SK-N-SH treated with all-trans-retinoic acid at 6 μM for 48 hours (cell line): Measurements from ENCODE around the gene GRM4.
"Not testable (repeated sequence)": the region's sequence is repeated elsewhere in the genome, so short reads cannot be mapped to it uniquely, and the experiment has no call there.

ENCODE experiments used
- ATAC-seq: fragments of 200-7000 bp; cut with Tn5 transposase; 3 replicates; pipeline ENCODE4 v1.9.1; 2020; ENCODE audit warnings: mild to moderate bottlenecking, moderate library complexity
- ARNTL ChIP-seq: fragments of 450-650 bp; formaldehyde crosslinking; IDR thresholded peaks from 2 replicates; pipeline ENCODE4 v1.5.0; 2020; ENCODE audit warnings: low read depth, mild to moderate bottlenecking, moderate library complexity, borderline replicate concordance
- BACH2 ChIP-seq: fragments of 250-450 bp; sonication (Bioruptor Pico); IDR thresholded peaks from 2 replicates; pipeline ENCODE4 v1.9.0; 2021; ENCODE audit warnings: mild to moderate bottlenecking, borderline replicate concordance
- CREB5 ChIP-seq: fragments of 250-450 bp; sonication (Bioruptor Pico); IDR thresholded peaks from 2 replicates; pipeline ENCODE4 v1.5.1; 2020; ENCODE audit warnings: low read depth, mild to moderate bottlenecking, moderate library complexity
- CSDC2 ChIP-seq: fragments of 250-450 bp; sonication (Bioruptor Pico); IDR thresholded peaks from 2 replicates; pipeline ENCODE4 v1.5.0; 2020; ENCODE audit warnings: mild to moderate bottlenecking, moderate library complexity
- ESRRG ChIP-seq: fragments of 250-450 bp; sonication (Bioruptor Pico); IDR thresholded peaks from 2 replicates; pipeline ENCODE4 v1.6.1; 2021; ENCODE audit warnings: mild to moderate bottlenecking
- GLIS3 ChIP-seq: fragments of 250-450 bp; sonication (Bioruptor Pico); IDR thresholded peaks from 2 replicates; pipeline ENCODE4 v1.5.0; 2020; ENCODE audit warnings: mild to moderate bottlenecking, moderate library complexity
- PPARA ChIP-seq: fragments of 250-450 bp; sonication (Bioruptor Pico); IDR thresholded peaks from 2 replicates; pipeline ENCODE4 v1.5.0; 2020; ENCODE audit warnings: mild to moderate bottlenecking, borderline replicate concordance
- RARB ChIP-seq: fragments of 250-450 bp; sonication (Bioruptor Pico); IDR thresholded peaks from 2 replicates; pipeline ENCODE4 v1.8.0; 2021; ENCODE audit warnings: mild to moderate bottlenecking, moderate library complexity
- SNAI2 ChIP-seq: fragments of 250-450 bp; sonication (Bioruptor Pico); IDR thresholded peaks from 2 replicates; pipeline ENCODE4 v1.5.0; 2020; ENCODE audit warnings: mild to moderate bottlenecking, moderate library complexity
- TCF4 ChIP-seq: fragments of 250-450 bp; sonication (Bioruptor Pico); IDR thresholded peaks from 2 replicates; pipeline ENCODE4 v1.8.0; 2021; ENCODE audit warnings: mild to moderate bottlenecking, moderate library complexity, borderline replicate concordance
- TOX ChIP-seq: fragments of 250-450 bp; sonication (Bioruptor Pico); IDR thresholded peaks from 2 replicates; pipeline ENCODE4 v1.8.0; 2021; ENCODE audit warnings: mild to moderate bottlenecking, moderate library complexity, borderline replicate concordance
- TSHZ2 ChIP-seq: fragments of 250-450 bp; sonication (Bioruptor Pico); IDR thresholded peaks from 2 replicates; pipeline ENCODE4 v1.5.0; 2020; ENCODE audit warnings: mild to moderate bottlenecking, moderate library complexity
- ZC3H10 ChIP-seq: fragments of 250-450 bp; sonication (Bioruptor Pico); IDR thresholded peaks from 2 replicates; pipeline ENCODE4 v1.5.1; 2021; ENCODE audit warnings: mild to moderate bottlenecking, moderate library complexity
- ZFP3 ChIP-seq: fragments of 250-450 bp; sonication (Bioruptor Pico); IDR thresholded peaks from 2 replicates; pipeline ENCODE4 v1.5.0; 2020; ENCODE audit warnings: mild to moderate bottlenecking, moderate library complexity
- ZFP30 ChIP-seq: fragments of 450-650 bp; formaldehyde crosslinking; IDR thresholded peaks from 2 replicates; pipeline ENCODE4 v1.5.0; 2022; ENCODE audit warnings: mild to moderate bottlenecking, moderate library complexity
- ZNF565 ChIP-seq: fragments of 450-650 bp; formaldehyde crosslinking; conservative IDR thresholded peaks from 2 replicates; pipeline ENCODE4 v1.5.0; 2020; ENCODE audit warnings: low read depth, mild to moderate bottlenecking, moderate library complexity
- ZNF70 ChIP-seq: fragments of 450-650 bp; formaldehyde crosslinking; IDR thresholded peaks from 2 replicates; pipeline ENCODE4 v1.5.0; 2020; ENCODE audit warnings: mild to moderate bottlenecking, moderate library complexity
- ZNF8 ChIP-seq: fragments of 450-650 bp; formaldehyde crosslinking; IDR thresholded peaks from 2 replicates; pipeline ENCODE4 v1.5.0; 2020; ENCODE audit warnings: mild to moderate bottlenecking, moderate library complexity
- TF ChIP-seq, protein P1 (sequence below): fragments of 250-450 bp; sonication (Bioruptor Pico); IDR thresholded peaks from 2 replicates; pipeline ENCODE4 v1.8.0; 2020; ENCODE audit warnings: mild to moderate bottlenecking, moderate library complexity, borderline replicate concordance
- TF ChIP-seq, protein P2 (sequence below): fragments of 250-450 bp; sonication (Bioruptor Pico); IDR thresholded peaks from 2 replicates; pipeline ENCODE4 v1.5.1; 2021; ENCODE audit warnings: mild to moderate bottlenecking, moderate library complexity

The GRM4 gene

DNA sequence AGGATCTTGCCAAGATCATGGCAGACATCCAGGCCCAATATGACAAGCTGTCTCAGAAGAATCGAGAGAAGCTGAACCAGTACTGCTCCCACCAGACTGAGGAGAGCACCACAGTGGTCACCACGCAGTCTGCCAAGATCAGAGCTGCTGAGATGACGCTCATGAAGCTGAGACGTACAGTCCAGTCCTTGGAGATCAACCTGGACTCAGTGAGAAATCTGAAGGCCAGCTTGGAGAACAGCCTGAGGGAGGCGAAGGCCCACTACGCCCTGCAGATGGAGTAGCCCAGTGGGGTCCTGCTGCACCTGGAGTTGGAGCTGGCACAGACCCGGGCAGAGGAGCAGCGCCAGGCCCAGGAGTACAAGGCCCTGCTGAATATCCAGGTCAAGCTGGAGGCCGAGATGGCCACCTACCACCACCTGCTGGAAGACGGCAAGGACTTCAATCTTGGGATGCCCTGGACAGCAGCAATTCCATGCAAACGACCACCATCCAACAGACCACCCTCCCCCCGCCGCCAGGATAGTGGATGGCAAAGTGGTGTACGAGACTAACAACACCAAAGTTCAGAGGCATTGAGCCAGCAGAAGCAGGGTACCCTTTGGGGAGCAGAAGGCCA is 44.7 kb upstream of the GRM4 start:
- ATAC-seq: no peak
- TF ChIP-seq TCF4 (CRISPR knock-in tag) (no peak), CSDC2 (CRISPR knock-in tag) (no peak), ESRRG (CRISPR knock-in tag) (no peak), ZC3H10 (no peak), RARB (CRISPR knock-in tag) (no peak), GLIS3 (CRISPR knock-in tag) (no peak), ZNF70 (CRISPR knock-in tag) (no peak), PPARA (CRISPR knock-in tag) (no peak), ZNF565 (CRISPR knock-in tag) (no peak), ZFP3 (CRISPR knock-in tag) (no peak), ZNF8 (CRISPR knock-in tag) (no peak), SNAI2 (CRISPR knock-in tag) (no peak), CREB5 (CRISPR knock-in tag) (no peak), TSHZ2 (no peak), BACH2 (no peak)
- TF ChIP-seq, protein P1, sequence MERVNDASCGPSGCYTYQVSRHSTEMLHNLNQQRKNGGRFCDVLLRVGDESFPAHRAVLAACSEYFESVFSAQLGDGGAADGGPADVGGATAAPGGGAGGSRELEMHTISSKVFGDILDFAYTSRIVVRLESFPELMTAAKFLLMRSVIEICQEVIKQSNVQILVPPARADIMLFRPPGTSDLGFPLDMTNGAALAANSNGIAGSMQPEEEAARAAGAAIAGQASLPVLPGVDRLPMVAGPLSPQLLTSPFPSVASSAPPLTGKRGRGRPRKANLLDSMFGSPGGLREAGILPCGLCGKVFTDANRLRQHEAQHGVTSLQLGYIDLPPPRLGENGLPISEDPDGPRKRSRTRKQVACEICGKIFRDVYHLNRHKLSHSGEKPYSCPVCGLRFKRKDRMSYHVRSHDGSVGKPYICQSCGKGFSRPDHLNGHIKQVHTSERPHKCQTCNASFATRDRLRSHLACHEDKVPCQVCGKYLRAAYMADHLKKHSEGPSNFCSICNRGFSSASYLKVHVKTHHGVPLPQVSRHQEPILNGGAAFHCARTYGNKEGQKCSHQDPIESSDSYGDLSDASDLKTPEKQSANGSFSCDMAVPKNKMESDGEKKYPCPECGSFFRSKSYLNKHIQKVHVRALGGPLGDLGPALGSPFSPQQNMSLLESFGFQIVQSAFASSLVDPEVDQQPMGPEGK (CRISPR knock-in tag): no peak

DNA sequence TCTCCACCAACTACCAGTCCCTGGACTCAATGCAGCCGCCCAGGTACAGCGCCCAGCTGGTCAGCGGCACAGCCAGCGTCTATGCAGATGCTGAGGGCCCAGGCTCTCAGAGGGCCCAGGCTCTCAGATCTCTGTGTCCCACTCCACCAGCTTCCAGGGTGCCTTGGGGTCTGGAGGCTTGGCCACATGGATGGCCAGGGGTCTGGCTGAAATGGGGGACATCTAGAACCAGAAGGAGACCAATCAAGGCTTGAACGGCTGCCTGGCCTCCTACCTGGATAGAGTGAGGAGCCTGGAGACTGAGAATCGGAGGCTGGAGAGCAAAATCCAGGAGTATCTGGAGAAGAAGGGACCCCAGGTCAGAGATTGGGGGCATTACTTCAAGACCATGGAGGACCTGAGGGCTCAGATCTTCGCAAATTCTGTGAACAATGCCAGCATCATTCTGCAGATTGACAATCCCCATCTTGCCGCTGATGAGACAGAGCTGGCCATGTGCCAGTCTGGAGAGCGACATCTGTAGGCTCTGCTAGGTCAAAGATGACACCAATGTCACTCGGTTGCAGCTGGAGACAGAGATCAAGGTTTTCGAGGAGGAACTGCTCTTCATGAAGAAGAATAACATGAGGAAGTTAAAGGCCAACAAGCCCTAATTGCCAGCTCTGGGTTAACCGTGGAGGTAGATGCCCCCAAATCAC is 44.1 kb upstream of the GRM4 start:
- ATAC-seq: no peak
- no peak for TF ChIP-seq ARNTL (CRISPR knock-in tag)
- TF ChIP-seq, protein P2, sequence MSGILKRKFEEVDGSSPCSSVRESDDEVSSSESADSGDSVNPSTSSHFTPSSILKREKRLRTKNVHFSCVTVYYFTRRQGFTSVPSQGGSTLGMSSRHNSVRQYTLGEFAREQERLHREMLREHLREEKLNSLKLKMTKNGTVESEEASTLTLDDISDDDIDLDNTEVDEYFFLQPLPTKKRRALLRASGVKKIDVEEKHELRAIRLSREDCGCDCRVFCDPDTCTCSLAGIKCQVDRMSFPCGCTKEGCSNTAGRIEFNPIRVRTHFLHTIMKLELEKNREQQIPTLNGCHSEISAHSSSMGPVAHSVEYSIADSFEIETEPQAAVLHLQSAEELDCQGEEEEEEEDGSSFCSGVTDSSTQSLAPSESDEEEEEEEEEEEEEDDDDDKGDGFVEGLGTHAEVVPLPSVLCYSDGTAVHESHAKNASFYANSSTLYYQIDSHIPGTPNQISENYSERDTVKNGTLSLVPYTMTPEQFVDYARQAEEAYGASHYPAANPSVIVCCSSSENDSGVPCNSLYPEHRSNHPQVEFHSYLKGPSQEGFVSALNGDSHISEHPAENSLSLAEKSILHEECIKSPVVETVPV (CRISPR knock-in tag): no peak
- TF ChIP-seq ZNF70 (CRISPR knock-in tag): no peak
- no peak for TF ChIP-seq CSDC2 (CRISPR knock-in tag)
- TF ChIP-seq ZC3H10: no peak
- no peak for TF ChIP-seq ZFP30 (CRISPR knock-in tag)
- TF ChIP-seq TSHZ2: no peak
- no peak for TF ChIP-seq CREB5 (CRISPR knock-in tag)
- no peak for TF ChIP-seq ESRRG (CRISPR knock-in tag)
- no peak for TF ChIP-seq GLIS3 (CRISPR knock-in tag)
- TF ChIP-seq BACH2: no peak
- TF ChIP-seq TOX (CRISPR knock-in tag): no peak

DNA sequence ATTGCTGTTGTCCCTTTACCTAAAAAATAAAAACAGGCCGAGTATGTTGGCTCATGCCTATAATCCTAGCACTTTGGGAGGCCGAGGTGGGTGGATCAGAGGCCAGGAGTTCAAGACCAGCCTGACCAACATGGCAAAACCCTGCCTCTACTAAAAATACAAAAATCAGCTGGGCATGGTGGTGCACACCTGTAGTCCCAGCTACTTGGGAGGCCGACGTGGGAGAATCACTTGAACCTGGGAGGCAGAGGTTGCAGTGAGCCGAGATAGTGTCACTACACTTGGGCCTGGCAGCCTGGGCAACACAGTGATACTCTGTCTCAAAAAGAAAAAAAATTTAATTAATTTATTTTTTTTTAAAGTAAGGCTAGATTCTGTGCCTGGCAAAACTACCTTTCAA is 38.8 kb upstream of the GRM4 start:
- not testable (repeated sequence) for ATAC-seq
